Right atrium auricular region (tissue), 2 donors: ENCODE measurements around the gene MYCBP2. TPM values are rescaled to one million over a fixed set of nuclear protein-coding genes. Genes with fewer than 3 reads are reported as not detected.

Source experiments
- DNase-seq: peaks from one replicate; pipeline ENCODE4 v3.0.0-alpha.2; 2019; ENCODE audit warnings: low spot score
- H3K27ac ChIP-seq, 2 donors: fragments of 200-600 bp; sonication (generic); 1 replicate in 1 of 2; 2 replicates in 1 of 2; pipeline ENCODE4 v1.5.1; 2016 to 2019
- H3K27me3 ChIP-seq, 2 donors: fragments of 200-600 bp; sonication (generic); one replicate each; pipeline versions ENCODE4 v1.5.1 to v1.6.0; 2017 to 2019
- H3K36me3 ChIP-seq: fragments of 200-600 bp; sonication (generic); one replicate; pipeline ENCODE4 v1.5.1; 2016
- H3K4me1 ChIP-seq, 2 donors: fragments of 200-600 bp; sonication (generic); one replicate each; pipeline versions ENCODE4 v1.5.1 to v1.6.0; 2017 to 2019
- H3K4me3 ChIP-seq, 2 donors: fragments of 200-600 bp; sonication (generic); 1 replicate in 1 of 2; 2 replicates in 1 of 2; pipeline ENCODE4 v1.5.1; 2017 to 2019; ENCODE audit warnings: mild to moderate bottlenecking in 1 of 2, moderate library complexity in 1 of 2
- H3K9me3 ChIP-seq, 2 donors: fragments of 200-600 bp; sonication (generic); one replicate each; pipeline ENCODE4 v1.5.1; 2019
- total RNA-seq, 2 donors: library from RNA; depleted of rRNA; stranded (reverse); fragments of >200 nt; gene quantifications; one replicate each; pipeline ENCODE4 v1.1.0, GENCODE V29; 2016
- TF ChIP-seq, protein P1 (sequence below), 2 donors: fragments of 200-600 bp; sonication (generic); IDR thresholded peaks; one replicate each; pipeline ENCODE4 v1.5.1; 2019; ENCODE audit warnings: antibody characterized with exemption in 2 of 2

Gene MYCBP2
- total RNA-seq, 2 donors from 2014 or later, result 78.6 to 91.2 TPM

- no peaks in the 10 kb centered on the region for H3K27me3 ChIP-seq
- no peak for DNase-seq
- TF ChIP-seq, protein P1, sequence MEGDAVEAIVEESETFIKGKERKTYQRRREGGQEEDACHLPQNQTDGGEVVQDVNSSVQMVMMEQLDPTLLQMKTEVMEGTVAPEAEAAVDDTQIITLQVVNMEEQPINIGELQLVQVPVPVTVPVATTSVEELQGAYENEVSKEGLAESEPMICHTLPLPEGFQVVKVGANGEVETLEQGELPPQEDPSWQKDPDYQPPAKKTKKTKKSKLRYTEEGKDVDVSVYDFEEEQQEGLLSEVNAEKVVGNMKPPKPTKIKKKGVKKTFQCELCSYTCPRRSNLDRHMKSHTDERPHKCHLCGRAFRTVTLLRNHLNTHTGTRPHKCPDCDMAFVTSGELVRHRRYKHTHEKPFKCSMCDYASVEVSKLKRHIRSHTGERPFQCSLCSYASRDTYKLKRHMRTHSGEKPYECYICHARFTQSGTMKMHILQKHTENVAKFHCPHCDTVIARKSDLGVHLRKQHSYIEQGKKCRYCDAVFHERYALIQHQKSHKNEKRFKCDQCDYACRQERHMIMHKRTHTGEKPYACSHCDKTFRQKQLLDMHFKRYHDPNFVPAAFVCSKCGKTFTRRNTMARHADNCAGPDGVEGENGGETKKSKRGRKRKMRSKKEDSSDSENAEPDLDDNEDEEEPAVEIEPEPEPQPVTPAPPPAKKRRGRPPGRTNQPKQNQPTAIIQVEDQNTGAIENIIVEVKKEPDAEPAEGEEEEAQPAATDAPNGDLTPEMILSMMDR (IDR thresholded peaks at IDR 0.05), result no peak
- no peak overlapping the region for H3K27ac ChIP-seq
- no peak overlapping the region for H3K4me3 ChIP-seq
- H3K9me3 ChIP-seq, result no peaks in the 10 kb centered on the region
- H3K36me3 ChIP-seq, result peaks cover 5% of the 10 kb centered on the region
- peaks cover 0 to 8% of the 10 kb centered on the region in 2 donors for H3K4me1 ChIP-seq
These were observed 286.8 kb downstream of the MYCBP2 start for GRCh38 chr13:77040076-77040475.

DNA sequence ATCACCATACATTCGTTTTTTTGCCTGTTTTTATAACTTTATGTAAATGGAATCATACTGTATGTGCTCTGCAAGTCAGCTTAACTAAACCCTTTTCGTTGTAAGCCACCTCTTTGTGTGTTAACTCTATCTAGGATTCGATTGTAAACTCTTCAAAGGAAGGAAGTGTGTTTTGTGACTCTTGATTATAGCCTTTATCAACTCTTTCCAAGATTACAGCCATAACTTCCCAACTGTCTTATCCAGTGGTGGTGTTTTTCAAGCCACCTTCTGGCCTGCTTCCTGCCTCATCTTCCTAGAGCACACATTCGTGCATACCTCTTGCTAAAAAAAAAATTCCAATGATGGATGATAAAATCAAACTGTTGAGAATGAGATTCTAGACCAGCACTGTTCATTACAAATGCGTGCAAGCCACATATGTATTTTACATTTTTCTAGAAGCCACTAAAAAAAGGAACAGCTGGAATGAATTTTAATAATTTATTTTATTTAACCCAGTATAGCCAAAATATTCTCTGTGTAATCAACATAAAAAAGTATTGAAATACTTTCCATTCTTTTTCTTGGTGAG lies 287.9 kb downstream of the MYCBP2 start:
- TF ChIP-seq, protein P1 (IDR thresholded peaks at IDR 0.05), result no peak
- Histone ChIP-seq H3K4me1 (peaks cover 0 to 8% of the 10 kb centered on the region in 2 donors), H3K9me3 (no peaks in the 10 kb centered on the region), H3K36me3 (peaks cover 3% of the 10 kb centered on the region), H3K27ac (no peak overlapping the region), H3K27me3 (no peaks in the 10 kb centered on the region), H3K4me3 (no peak overlapping the region)
- no peak for DNase-seq

GRCh38 chr13:77036279-77036678 lies 290.6 kb downstream of the MYCBP2 start:
- DNase-seq, result no peak
- no peaks in the 10 kb centered on the region for H3K36me3 ChIP-seq
- no peaks in the 10 kb centered on the region for H3K9me3 ChIP-seq
- H3K27ac ChIP-seq, result no peak overlapping the region
- H3K4me3 ChIP-seq, result no peak overlapping the region
- no peaks in the 10 kb centered on the region for H3K27me3 ChIP-seq
- peaks cover 0 to 8% of the 10 kb centered on the region in 2 donors for H3K4me1 ChIP-seq
- TF ChIP-seq, protein P1 (IDR thresholded peaks at IDR 0.05), result no peak

DNA sequence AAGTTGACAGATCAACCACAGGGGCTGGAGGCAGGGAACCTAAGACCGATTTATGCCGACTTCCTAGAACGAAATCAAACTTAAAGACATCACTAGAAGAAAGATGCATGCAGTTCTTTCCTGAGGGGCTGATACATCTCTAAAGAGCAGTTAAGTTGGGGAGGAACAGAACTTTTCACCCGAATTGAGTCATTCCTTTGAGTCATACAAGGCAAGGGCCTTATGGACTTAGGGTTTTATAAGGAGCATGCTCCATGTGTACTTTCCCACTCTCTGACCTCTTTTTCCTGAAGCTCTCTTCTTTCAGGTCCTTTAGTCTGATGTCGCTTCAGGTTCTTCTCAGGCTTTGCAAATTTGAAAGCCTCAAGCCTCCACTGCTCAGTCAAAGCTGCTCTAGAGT lies 292.0 kb downstream of the MYCBP2 start:
- H3K4me1 ChIP-seq, result peaks cover 0 to 8% of the 10 kb centered on the region in 2 donors
- H3K27me3 ChIP-seq, result no peaks in the 10 kb centered on the region

DNA sequence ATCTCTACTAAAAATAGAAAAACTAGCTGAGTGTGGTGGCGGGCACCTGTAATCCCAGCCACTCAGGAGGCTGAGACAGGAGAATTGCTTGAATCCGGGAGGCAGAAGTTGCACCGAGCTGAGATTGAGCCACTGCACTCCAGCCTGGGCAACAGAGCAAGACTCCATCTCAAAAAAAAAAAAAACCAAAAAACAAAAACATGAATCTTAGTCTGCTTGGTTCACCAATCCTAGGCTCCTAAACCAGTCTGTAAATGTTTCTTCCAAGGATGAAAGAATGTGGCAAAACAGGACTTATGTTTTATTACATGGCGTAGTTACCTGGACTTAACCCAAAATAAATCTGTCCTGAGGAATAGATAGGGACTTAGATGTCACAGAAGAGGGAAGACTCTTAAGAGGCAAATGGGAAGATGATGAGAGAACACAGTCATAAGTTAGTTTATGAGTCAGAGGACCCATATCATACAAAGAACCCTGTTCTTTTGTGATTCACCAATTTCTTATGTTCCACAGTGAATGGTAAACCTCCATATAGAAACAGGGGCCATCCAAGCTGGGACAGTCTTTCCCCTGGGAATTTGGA lies 293.1 kb downstream of the MYCBP2 start:
- TF ChIP-seq, protein P1 (IDR thresholded peaks at IDR 0.05), result no peak
- Histone ChIP-seq H3K4me1 (peaks cover 0 to 8% of the 10 kb centered on the region in 2 donors), H3K36me3 (no peaks in the 10 kb centered on the region), H3K4me3 (no peak overlapping the region), H3K9me3 (no peaks in the 10 kb centered on the region), H3K27me3 (no peaks in the 10 kb centered on the region), H3K27ac (no peak overlapping the region)
- no peak for DNase-seq

More for the DNA sequence above, 292.0 kb downstream of the MYCBP2 start:
- no peak overlapping the region for H3K27ac ChIP-seq
- no peaks in the 10 kb centered on the region for H3K9me3 ChIP-seq
- no peak overlapping the region for H3K4me3 ChIP-seq
- TF ChIP-seq, protein P1 (IDR thresholded peaks at IDR 0.05), result no peak
- H3K36me3 ChIP-seq, result no peaks in the 10 kb centered on the region
- DNase-seq, result no peak
